HG03135 (cell line): ENCODE results near the gene RASSF7.

Experiments used
- ATAC-seq: cut with Tn5 transposase; IDR thresholded peaks from one replicate; pipeline ENCODE4 v1.9.1; 2021; ENCODE audit warnings: mild to moderate bottlenecking, moderate library complexity; ENCODE audit not compliant: unreplicated experiment

RASSF7 gene

GRCh38 chr11:607020-607780, 46.4 kb downstream of the RASSF7 start:
- no peak for ATAC-seq

GRCh38 chr11:607971-608659, 47.3 kb downstream of the RASSF7 start:
- ATAC-seq: no peak

- no peak for ATAC-seq
These were observed 48.1 kb downstream of the RASSF7 start for GRCh38 chr11:608791-609251.

GRCh38 chr11:609341-609811, 48.6 kb downstream of the RASSF7 start:
- no peak for ATAC-seq

GRCh38 chr11:610146-610801, 49.5 kb downstream of the RASSF7 start:
- no peak for ATAC-seq

GRCh38 chr11:611001-611996, 50.5 kb downstream of the RASSF7 start:
- ATAC-seq: no peak

GRCh38 chr11:612201-612960, 51.6 kb downstream of the RASSF7 start:
- no peak for ATAC-seq

- no peak for ATAC-seq
These were observed 52.2 kb downstream of the RASSF7 start for GRCh38 chr11:612961-613300.

GRCh38 chr11:613369-613968, 52.7 kb downstream of the RASSF7 start:
- no peak for ATAC-seq
